A549 treated with RU486 at 1 μM for 4 hours (cell line): ENCODE measurements around the gene ORC2. TPM values are rescaled to one million over a fixed set of nuclear protein-coding genes. Genes with fewer than 3 reads are reported as not detected.

Source experiments
- total RNA-seq: library from RNA; stranded (reverse); fragments of 200-300 nt; extraction: Qiagen RNA extraction; gene quantifications from 5 replicates; pipeline ENCODE4 v1.2.3, GENCODE V29; 2022; ENCODE audit warnings: low read depth

The ORC2 gene
- 12.5 to 18.1 TPM (median 14.1 TPM) in 5 replicates for total RNA-seq

GRCh38 chr2:200963124-200963917 lies at the start of gene ORC2:
Gene ORC2 (minus strand): TSS chr2:200963660. CDS start chr2:200958123, 5,537 bp downstream.

GRCh38 chr2:200888704-200889625 lies 74.5 kb downstream of the ORC2 start, which contains the start of the genes NIF3L1 and PPIL3:
Gene NIF3L1 (plus strand): TSS chr2:200889371. CDS start chr2:200891944, 2,573 bp downstream.
Gene PPIL3 (minus strand): TSS chr2:200889077. CDS start chr2:200887615, 1,462 bp downstream.

GRCh38 chr2:200864176-200865034 lies 99.1 kb downstream of the ORC2 start, which contains the start of gene CLK1:
Gene CLK1 (minus strand): TSS chr2:200864658. CDS start chr2:200861862, 2,796 bp downstream.

Other genes with a start within 250 kb of the ORC2 start
- 407 to 658 TPM (median 417 TPM) in 5 replicates for gene BZW1, start 151.8 kb downstream of the ORC2 start, total RNA-seq
- gene CLK1, start 99.0 kb downstream of the ORC2 start, total RNA-seq = 25.4 to 48.1 TPM (median 39.1 TPM) in 5 replicates
- 19.2 to 25.8 TPM (median 24.4 TPM) in 5 replicates for gene PPIL3, start 74.6 kb downstream of the ORC2 start, total RNA-seq
- gene NIF3L1, start 74.3 kb downstream of the ORC2 start, total RNA-seq = 37.9 to 44.1 TPM (median 41.3 TPM) in 5 replicates
- 1.5 to 4.8 TPM (median 4.3 TPM) in 5 replicates for gene HYCC2, start 108.0 kb upstream of the ORC2 start, total RNA-seq
- gene NDUFB3, start 108.3 kb upstream of the ORC2 start, total RNA-seq = 125 to 180 TPM (median 128 TPM) in 5 replicates
- 70.8 to 82.4 TPM (median 78.8 TPM) in 5 replicates for gene CFLAR, start 152.5 kb upstream of the ORC2 start, total RNA-seq
- gene CASP10, start 219.5 kb upstream of the ORC2 start, total RNA-seq = 1.5 to 3.2 TPM (median 2.1 TPM) in 5 replicates